NCI-H2107 (cell line): ENCODE data around the gene CEP104.

ENCODE experiments used
- DNase-seq: peaks from one replicate; lab custom pipeline; 2025; lab: John Stamatoyannopoulos, UW

The CEP104 gene

DNA sequence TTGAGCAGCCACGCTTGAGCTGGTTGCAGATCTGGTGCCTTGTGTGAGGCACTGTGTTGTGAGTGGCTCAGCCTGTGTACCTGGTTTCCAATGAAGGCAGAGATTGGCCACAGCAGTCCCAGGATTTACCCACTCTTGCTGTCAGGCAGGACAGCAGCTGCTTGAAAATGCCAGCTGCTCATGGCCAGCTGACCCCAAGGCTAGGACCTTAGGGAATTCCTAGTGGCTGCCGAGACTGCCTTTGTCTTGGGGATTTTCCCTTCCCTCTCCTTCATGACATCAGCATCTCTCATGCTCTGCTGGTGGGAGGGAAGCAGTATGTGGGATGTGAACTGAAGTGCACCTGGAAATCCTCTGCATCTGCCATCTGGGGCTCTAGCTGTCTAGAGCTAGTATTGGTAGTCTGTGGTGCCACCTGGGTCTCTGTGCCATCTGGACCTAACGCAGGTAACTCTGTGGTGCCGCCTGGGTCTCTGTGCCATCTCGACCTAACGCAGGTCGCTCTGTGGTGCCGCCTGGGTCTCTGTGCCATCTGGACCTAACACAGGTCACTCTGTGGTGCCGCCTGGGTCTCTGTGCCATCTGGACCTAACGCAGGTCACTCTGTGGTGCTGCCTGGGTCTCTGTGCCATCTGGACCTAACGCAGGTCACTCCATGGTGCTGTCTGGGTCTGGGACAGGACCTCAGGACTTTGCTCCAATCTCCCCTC, 56.9 kb downstream of the CEP104 start:
- DNase-seq = no peak

DNA sequence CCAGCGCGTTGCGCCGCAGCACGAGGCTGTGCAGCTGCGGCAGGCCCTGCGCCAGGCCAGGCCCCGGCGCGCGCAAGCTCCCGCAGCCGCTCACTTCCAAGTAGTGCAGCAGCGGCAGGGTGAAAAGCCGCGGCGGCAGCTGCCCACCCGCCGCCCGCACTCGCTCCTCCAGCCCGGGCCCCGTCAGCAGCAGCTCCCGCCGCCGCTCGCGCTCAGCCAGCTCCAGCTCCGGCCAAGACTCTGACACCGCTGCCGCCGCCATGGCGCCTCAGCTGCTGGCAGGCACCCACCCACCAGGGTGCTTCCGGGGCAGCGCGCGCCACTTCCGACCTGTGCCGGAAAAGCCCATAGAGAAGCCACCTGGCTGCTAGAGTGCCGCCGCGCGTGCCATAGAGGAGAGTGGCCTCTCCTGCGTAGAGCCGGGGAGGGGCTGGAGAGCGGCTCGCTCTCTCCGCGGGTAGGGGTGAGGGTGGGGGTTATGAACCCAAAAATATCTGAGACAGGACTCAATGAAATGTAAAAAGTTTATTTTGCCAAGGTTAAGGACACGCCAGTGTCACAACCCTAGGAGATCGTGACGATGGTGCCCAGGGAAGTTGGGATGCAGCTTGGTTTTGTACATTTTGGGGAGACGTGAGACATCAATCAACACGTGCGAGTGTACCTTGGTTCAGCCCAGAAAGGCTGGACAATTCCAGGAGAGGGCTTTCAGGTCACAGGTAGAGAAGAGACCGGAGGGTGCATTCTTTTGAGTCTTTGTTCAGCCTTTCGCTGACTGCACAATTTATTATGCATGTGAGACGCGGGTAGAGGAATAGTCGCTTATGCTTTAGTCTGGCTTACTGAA, 60.6 kb downstream of the CEP104 start, which contains the start of gene LRRC47:
Gene LRRC47 (minus strand): TSS at position 284 of the 847 bp plus-strand sequence. CDS start 22 bp downstream, at position 262.
- DNase-seq = no peak

DNA sequence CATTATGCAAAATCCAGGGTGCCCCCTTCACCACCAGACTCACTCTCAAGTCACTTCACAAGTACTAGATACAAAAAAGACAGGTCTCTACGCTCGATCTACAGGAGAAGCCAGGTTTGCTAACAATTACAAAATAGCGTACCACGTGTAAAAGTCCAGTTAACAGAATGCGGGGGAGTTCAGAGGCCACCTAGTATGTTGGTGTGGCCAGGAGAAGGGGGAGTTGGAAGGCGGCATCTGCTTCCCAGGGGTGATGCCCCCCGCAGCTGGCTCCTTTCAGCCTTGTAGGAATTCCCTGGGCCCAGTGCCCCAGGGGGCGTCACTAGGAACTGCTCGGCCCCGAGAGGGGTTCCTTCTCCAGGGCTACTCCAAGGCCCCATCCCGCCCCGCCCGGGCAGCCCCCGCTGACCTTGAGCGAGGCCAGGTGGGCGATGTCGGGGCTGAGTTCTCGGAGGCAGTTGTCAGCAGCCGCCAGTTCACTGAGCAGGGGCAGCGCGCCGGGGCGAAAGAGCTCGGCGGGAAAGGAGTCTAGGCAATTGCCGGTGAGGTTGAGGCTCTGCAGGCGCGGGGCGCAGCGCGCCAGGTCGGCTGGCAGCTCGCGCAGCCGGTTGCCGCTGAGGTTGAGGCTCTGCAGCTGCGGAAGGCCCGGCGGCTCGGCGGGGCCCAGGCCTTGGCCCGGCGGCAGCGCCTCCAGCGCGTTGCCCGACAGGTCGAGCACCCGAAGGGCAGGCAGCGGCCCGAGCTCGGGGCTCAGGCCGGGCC, 61.4 kb downstream of the CEP104 start:
- no peak for DNase-seq

DNA sequence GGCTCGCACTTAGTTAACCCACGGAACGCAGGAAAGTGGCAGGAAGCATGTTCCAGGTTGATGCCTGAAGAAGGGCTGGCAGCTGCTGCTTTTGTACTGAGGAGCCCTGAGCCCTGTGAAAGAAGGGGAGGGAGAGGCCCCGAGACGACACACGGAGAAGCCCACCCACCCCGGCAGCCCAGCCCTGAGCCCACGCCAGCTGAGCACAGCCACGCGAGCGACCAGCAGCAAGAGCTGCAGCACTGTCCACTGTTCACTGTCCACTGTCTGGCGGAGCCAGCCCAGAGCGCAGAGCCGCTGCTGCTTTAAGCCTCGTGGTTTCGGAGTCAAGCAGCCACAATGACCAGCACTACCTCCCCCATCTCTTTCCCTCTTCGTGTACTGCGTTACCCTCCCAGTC, 66.1 kb downstream of the CEP104 start:
- DNase-seq = no peak

DNA sequence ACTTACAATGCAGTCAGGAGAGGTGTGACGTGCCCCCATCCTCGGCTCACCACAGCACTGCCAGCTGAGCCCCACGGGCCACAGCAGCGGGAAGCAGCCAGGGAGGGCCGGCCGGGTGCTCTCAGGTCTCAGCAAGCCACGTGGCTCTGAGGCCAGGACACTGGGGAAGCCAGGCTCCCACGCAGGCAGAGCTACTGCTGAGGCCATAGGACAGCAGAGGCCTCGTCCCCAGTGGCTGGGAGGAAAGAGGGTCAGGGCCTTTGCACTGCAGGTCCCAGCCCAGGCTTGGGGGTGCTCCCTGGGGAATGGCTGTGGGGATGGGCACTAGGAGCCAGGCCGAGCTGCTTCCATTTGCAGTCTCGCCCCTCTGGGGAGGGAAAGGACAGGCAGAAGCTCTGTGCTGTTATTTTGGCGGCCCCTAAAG, 66.5 kb downstream of the CEP104 start:
- no peak for DNase-seq

DNA sequence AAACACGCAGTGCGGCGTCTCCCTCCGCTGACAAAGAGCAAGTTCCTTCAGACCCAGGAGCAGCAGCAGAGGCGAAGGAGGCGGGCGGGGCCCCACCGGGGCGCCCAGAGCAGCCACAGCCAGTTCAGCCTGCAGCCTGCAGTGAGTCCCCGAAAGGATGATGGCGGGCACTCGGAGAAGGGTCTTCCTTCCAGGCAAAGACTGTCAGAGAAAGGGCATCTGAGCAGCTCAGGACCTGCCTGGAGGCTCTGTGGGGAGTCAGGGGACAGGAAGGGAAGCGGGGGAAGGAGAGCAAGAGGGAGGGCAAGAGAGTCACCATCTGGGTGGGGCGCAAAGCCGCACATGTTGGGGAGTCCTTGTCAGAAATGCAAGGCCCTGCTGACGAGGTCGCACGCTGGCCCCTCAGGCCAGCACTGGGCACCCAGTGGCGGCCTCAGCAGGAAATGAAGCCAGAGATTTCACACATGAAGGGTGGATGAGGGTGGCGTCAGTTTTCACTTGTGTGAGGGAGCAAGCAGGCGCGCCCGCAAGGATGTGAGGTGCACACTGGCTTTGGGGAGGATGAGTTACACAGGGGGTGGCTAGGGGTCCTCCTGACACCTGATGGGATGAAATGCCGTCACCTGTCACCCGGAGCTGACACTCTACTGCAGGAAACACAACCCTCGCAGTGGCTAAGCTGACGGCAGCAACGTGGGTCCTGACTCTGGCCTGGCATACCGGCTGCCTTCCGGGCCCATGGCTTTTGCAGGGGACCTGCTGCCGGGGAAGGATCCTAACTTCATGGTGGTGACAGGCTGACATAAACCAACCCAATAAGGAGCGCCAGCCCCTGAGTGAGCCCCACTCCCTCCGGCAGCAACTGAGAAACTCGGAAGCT, 67.3 kb downstream of the CEP104 start:
- no peak for DNase-seq

DNA sequence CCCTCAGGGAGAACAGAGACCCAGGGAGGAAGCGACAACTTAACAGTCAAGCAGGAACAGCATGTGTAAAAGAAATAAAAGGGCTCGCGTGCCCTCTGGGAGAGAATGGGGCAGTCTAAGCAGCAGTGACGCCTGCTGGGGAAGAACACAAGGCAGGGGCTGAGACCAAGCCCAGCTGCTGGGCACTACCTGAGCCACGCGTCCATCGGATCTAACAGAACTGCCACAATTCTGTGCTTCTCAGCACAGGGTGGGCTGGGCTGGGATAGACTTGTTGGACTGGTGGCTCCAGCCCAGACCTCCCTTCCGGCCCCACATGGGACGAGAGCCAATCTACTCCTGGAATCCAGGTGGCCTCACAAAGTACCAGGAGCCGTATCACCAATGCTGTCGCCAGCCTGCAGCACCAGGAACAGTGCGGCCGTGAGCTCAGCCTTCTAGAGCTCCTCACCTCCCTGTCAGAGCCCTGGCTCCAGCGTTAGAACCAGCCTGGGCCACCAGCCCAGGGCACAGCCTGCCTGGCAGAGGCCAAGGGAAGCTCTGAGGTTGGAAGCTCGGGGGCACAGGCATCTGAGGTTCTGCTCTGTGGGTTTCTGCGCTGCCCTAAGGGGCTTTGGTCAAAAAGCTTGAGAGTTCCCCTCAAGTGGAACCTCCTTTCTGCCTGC, 68.1 kb downstream of the CEP104 start:
- no peak for DNase-seq

DNA sequence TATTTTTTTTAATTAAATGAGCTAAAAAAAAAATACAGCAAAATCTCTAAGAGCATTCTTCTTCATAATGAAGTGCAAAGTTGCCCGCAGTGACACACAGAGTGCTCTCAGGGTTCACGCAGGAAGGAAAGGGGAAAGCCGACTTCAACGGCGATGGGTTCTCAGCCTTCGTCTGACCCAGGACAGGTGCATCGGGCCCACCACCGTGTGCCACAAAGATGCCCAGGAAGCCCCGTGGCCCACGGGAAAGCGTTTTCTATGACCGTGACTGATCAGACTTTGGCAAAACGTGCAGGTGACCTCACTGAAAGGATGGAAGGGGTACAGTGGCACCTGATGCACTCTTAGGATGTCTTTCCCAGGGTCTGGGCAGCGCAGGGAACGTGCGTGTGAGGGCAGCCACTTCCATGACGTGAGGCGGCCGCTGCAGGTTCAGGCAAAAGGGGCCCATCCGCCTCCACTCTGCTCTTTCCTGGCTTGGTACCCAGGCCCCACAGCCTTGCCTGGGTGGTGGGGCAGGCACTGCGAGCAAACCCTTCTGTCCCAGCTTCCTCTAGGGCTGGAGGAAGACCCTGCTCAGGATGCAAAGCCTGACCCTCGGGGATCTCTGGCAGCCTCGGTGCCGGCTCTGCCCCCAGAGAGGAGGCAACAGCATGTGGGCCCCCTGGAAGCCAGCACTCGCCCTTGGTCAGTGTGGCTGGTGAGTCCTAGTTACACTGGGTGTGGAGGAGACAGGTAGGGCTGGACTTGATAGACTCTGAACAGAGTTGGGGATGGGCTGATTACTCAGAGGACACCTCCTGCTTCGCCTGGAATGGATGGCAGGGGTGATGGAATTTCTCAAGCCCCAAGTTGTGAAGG, 69.0 kb downstream of the CEP104 start:
- no peak for DNase-seq

DNA sequence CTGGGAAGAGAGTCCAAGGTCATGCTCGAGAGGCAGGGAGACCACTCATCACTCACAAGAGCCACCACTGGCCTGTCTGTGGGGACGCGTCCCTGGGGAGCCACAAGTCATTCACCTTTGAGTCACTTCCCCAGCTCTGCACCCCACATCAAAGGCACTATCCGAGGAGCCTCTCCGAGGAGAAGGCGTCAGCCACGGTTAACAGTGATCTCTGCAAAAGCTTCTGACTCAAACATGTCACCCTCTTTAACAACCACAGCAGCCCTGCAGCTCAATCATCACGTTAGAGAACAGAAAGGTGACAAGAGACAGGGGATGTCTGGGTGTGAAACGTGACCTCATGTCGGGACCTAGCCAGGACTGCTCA, 69.7 kb downstream of the CEP104 start:
- DNase-seq = no peak

DNA sequence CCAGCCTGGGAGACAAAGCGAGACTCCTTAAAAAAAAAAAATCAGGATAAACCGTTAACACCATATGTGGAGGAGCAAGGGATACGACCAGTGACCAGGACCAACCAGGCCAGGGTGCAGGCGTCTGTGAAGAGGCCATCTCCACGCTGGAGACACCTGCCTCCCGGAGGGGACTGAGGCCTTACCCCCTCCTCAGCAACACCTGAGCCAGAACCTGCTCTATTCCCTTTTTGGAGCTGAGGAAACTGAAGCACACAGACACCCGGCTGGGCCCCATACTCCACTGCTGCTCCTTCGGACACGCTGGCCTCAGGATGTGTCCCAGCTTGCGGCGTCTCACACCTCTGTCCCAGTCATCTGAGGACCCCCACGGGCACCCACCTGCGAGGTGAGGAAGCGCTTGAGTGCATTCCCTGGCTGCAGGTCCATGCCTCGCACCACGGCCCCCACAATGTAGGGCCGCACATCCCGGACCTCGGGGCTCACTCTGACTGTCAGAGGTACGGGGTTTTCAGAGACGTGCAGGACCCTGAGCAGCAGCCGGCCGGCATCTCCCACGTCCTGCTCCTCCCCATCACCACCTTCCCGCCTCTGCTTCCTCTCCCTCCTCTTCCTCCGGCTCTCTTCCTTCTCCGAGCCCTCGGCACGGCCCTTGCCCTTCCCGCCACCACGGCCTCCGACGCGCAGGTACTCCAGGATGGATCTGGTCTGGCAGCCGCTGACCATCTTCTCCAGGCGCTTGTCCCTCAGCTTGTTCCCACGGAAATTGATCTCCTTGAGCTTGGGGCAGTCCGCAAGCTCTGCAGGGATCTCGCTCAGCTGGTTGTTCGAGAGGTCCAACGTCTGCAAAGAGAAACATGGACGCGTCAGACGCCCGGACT, 70.3 kb downstream of the CEP104 start:
- no peak for DNase-seq

DNA sequence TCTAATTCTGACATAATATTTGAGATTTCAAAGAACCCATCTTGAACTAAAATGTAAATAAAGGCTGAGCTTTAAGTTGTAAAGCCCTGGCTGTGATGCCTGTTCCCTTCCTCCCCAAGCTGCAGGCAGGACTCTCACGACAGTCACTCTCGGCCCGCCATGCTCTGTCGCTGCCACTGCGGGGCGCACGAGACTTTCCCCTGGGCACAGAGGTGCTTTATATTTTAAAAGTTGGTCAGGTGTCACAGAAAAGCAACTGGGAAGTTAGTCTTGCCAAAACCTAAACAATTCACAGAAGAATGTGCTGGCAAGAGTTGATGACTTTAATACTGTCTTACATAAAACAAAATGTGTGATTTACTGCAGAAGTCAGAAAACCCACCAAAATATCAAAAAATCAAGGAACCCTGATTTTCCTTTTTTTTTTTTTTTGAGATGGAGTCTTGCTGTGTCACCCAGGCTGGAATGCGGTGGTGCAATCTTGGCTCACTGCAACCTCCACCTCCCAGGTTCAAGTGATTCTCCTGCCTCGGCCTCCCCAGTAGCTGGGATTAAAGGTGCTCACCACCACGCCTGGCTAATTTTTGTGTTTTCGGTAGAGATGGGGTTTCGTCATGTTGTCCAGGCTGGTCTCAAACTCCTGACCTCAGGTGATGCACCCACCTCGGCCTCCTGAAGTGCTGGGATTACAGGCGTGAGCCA, 71.4 kb downstream of the CEP104 start:
- DNase-seq = no peak

DNA sequence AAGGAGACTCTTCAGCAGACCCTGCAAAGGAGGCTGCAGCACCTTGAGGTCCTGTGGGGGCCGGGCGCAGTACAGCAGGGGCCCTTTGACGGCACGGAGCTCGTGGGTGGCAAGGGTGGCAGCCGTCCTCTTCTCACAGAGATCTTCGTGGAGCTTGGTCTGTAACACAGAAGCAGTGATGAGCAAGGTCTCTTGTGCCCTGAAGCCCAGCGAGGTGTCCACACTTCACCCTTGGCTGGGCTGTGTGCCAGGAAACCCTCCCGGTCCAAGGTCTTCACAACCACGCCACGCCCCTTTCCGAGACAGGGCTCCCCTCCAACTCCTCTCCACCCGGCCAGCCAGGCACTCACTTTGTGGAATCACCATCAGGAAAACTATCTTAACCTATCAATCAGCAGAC, 72.0 kb downstream of the CEP104 start:
- no peak for DNase-seq

DNA sequence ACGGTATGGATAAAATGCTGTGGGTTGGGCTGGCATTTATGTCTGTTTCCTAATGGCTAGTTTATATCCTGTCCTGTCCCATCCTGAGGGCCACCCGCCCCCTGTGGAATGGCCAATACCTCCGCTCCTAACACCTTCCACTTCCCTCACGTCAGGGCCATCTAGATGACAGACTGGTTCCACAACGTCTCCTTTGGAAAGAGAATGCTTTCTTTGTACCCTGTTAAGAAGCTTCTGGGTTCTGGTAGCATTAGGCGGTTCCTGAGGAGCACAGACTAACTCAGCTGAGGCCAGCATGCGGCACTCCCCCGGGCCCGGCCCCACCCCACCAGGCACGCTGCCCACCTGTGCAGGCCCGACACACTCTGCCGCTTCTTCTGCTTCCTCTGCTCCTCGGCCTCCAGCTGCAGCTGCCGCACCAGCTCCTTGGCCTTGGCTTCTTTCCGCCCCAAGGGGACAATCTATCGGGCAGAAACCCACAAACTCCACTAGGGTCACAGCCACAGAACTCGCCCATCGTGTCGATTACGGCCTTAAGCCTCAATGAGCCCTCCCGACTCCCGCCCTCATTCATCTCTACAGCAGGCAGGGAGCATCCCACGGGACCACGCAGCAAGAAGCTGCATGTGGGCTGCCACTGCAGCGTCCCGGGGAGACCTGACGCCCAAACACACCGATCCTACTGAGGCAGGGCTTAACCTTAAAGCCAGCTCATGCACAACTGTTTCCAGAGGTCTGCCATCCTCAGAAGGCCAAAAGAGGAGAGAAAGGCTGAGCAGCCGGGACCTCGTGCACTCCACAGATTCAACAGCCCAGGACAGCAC, 73.1 kb downstream of the CEP104 start:
- no peak for DNase-seq

DNA sequence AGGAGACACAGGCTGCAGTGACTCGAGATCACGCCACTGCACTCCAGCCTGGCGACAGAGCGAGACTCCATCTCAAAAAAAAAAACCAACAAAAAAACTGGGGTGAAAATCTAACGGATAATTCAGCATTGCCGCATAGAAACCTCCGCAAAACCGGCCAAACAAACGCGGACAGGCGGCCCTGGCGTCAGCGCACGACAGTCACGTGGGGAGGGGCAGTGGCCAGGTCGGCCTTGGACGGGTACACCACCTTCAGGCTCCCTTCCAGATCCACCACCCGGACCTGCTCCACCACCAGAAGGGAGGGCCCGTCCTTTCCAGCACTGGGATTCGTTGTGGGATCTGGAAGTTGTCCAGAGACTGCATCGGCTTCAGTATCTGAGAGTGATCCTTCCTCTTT, 76.1 kb downstream of the CEP104 start:
- DNase-seq = no peak

DNA sequence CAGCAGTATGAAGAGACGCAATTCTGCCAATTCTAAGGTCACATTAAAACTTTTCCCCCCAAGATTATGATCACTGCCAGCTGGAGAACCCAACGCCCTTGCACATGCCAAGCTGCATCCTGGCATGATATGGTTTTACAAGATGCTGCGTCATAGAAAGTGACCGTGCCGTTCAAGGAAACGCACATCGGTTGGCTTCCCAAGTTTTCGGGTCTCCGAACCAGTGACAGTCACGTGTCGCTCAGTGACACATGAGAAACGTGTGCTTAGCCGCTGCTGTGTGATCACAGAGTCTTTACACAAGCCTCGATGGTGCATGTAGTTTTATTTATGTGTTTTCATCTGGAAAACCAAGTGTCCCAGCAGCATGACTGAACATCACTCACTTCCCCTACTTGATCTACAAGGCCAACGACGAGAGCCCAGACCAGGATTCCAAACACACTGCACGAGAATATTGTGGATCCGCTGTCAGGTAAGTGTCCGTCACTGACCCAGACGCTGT, 77.0 kb downstream of the CEP104 start:
- DNase-seq = no peak

DNA sequence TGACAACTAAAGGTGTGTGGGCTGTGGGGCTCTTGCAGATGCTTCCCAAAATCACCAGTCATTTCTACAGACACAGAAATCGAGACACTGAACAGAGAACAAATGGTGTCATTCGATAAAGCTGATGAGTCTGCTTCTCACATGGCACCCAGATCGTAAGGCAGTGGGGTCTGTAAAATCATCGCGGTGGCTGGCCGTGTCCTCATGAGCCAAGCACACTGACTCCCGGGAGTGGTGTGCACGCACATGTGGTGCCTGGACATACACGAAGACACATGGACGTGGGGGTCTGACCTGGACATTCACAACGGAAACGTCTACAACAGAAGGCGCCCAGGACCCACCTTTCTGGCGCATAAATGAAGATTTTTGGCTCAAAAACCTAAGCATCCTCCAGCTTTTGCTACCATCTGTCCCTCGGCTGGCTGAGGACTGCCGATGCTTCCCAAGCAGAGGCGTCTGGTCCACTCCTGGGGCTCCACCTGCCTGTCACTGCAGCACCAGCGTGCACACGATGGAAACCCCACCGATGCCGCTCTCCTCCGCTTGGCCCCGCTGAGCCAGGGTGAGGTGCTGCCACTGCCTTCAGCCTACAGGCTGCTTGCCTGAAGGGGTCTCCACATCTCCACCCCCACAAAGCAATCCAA, 77.6 kb downstream of the CEP104 start:
- no peak for DNase-seq
